ENCODE data around the gene PRKCA. TPM values are rescaled to one million over a fixed set of nuclear protein-coding genes. Genes with fewer than 3 reads are reported as not detected.
A peak's percentile ranks its signal among the peaks of the same experiment; 100 is the strongest.

Gene PRKCA
- total and polyA plus RNA-seq, 12 donors = 1.6 to 27.6 (median 10.5) TPM

GRCh38 chr17:66654764-66655163, 352.4 kb downstream of the PRKCA start:
- H3K36me3 ChIP-seq = no peaks in the 10 kb centered on the region
- no peak for ATAC-seq
- TF ChIP-seq CTCF (IDR thresholded peaks at IDR 0.05) = no peak
- no peak for DNase-seq
- no peaks in the 10 kb centered on the region for H3K9me3 ChIP-seq
- intact Hi-C loops (cut with DNase I) = no loop called here
- no peaks in the 10 kb centered on the region for H3K4me1 ChIP-seq
- WGBS, 2 donors = 93 to 94% methylated on average over 7 of the region's 7 CpGs
- H3K4me3 ChIP-seq = no peak overlapping the region
- H3K27me3 ChIP-seq = no peaks in the 10 kb centered on the region
- H3K27ac ChIP-seq = no peak overlapping the region

DNA sequence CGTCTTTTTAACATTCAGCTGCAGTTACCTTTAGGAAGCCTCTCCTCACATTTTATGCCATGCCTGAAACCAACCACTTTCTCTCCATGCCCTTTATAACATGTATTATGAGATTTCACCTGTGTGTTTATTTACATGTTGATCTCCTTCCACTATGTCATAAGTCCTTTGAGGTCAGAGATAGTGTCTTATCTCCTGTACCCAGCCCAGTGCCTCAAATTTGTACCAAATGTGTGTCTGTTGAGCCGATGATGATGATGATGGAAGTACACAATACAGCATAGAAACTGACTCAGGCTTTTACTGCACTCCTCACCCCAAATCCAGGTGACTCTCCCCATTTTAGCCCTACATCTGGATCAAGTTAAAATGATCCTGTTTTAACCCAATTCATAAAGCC, 353.0 kb downstream of the PRKCA start:
- no peak for TF ChIP-seq CTCF (IDR thresholded peaks at IDR 0.05)
- no peaks in the 10 kb centered on the region for H3K4me1 ChIP-seq
- no peaks in the 10 kb centered on the region for H3K36me3 ChIP-seq
- no peaks in the 10 kb centered on the region for H3K27me3 ChIP-seq
- 89 to 96% methylated on average over 2 of the region's 2 CpGs for WGBS, 2 donors
- H3K4me3 ChIP-seq = no peak overlapping the region
- intact Hi-C loops (cut with DNase I) = no loop called here
- H3K9me3 ChIP-seq = no peaks in the 10 kb centered on the region
- no peak overlapping the region for H3K27ac ChIP-seq
- DNase-seq (no peak), ATAC-seq (no peak)

- no peak for TF ChIP-seq CTCF (IDR thresholded peaks at IDR 0.05)
- Histone ChIP-seq H3K27me3 (no peaks in the 10 kb centered on the region), H3K4me3 (no peak overlapping the region), H3K36me3 (no peaks in the 10 kb centered on the region), H3K27ac (no peak overlapping the region), H3K4me1 (no peaks in the 10 kb centered on the region), H3K9me3 (no peaks in the 10 kb centered on the region)
- WGBS, 2 donors = 81 to 86% methylated on average over 4 of the region's 4 CpGs
- intact Hi-C loops (cut with DNase I) = no loop called here
- DNase-seq (no peak), ATAC-seq (no peak)
These were observed 353.4 kb downstream of the PRKCA start for GRCh38 chr17:66655861-66656260.

GRCh38 chr17:66661411-66662256, 359.2 kb downstream of the PRKCA start:
- DNase-seq = no peak
- Histone ChIP-seq H3K27ac (no peak overlapping the region), H3K4me1 (peaks cover 0 to 27% (median 11%) of the 10 kb centered on the region in 9 donors), H3K27me3 (no peaks in the 10 kb centered on the region), H3K4me3 (no peak overlapping the region), H3K9me3 (no peaks in the 10 kb centered on the region), H3K36me3 (no peaks in the 10 kb centered on the region)
- intact Hi-C loops (cut with DNase I) = no loop called here
- no peak for TF ChIP-seq CTCF (IDR thresholded peaks at IDR 0.05)
- 75 to 81% methylated on average over 13 of the region's 13 CpGs for WGBS, 2 donors
- ATAC-seq = peak in 2 of 8 donors; percentile 48 to 61

Measured in heart right ventricle (tissue), 16 donors.